ENCODE results near the gene IRF2BP2.

DNA sequence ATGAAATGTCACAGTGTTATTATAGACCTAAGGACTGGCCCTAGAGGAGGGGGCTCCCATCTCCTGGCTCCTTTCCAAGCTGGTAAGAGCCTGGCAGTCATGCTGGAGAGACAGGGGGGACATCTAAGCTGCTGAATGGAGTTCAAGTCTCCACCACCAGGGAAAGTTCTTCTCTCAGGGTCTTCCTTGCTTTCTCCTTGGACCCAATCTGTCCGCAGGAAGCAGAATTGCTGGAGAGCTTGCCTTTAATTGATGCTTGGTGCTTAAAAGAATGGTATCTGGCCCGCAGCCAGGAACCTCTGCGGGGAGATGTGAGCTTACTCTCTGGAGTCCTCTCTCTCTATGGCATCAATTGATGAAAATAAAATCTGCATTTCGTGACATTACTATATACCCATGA lies 25.1 kb downstream of the IRF2BP2 start:
- TF ChIP-seq POLR2A (IDR thresholded peaks at IDR 0.05), result no peak
- TF ChIP-seq, protein P1, sequence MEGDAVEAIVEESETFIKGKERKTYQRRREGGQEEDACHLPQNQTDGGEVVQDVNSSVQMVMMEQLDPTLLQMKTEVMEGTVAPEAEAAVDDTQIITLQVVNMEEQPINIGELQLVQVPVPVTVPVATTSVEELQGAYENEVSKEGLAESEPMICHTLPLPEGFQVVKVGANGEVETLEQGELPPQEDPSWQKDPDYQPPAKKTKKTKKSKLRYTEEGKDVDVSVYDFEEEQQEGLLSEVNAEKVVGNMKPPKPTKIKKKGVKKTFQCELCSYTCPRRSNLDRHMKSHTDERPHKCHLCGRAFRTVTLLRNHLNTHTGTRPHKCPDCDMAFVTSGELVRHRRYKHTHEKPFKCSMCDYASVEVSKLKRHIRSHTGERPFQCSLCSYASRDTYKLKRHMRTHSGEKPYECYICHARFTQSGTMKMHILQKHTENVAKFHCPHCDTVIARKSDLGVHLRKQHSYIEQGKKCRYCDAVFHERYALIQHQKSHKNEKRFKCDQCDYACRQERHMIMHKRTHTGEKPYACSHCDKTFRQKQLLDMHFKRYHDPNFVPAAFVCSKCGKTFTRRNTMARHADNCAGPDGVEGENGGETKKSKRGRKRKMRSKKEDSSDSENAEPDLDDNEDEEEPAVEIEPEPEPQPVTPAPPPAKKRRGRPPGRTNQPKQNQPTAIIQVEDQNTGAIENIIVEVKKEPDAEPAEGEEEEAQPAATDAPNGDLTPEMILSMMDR (IDR thresholded peaks at IDR 0.05), result no peak
